SK-N-SH treated with all-trans-retinoic acid at 6 μM for 48 hours (cell line): ENCODE measurements around the gene KIAA0513.

Experiments
- ATAC-seq: fragments of 200-7000 bp; cut with Tn5 transposase; 3 replicates; pipeline ENCODE4 v1.9.1; 2020; ENCODE audit warnings: mild to moderate bottlenecking, moderate library complexity
- BACH2 ChIP-seq: fragments of 250-450 bp; sonication (Bioruptor Pico); IDR thresholded peaks from 2 replicates; pipeline ENCODE4 v1.9.0; 2021; ENCODE audit warnings: mild to moderate bottlenecking, borderline replicate concordance
- CREB5 ChIP-seq: fragments of 250-450 bp; sonication (Bioruptor Pico); IDR thresholded peaks from 2 replicates; pipeline ENCODE4 v1.5.1; 2020; ENCODE audit warnings: low read depth, mild to moderate bottlenecking, moderate library complexity
- CSDC2 ChIP-seq: fragments of 250-450 bp; sonication (Bioruptor Pico); IDR thresholded peaks from 2 replicates; pipeline ENCODE4 v1.5.0; 2020; ENCODE audit warnings: mild to moderate bottlenecking, moderate library complexity
- CSRNP3 ChIP-seq: fragments of 250-450 bp; sonication (Bioruptor Pico); IDR thresholded peaks from 2 replicates; pipeline ENCODE4 v1.5.1; 2021; ENCODE audit warnings: mild to moderate bottlenecking, moderate library complexity
- GLIS3 ChIP-seq: fragments of 250-450 bp; sonication (Bioruptor Pico); IDR thresholded peaks from 2 replicates; pipeline ENCODE4 v1.5.0; 2020; ENCODE audit warnings: mild to moderate bottlenecking, moderate library complexity
- ISL1 ChIP-seq: fragments of 250-450 bp; sonication (Bioruptor Pico); IDR thresholded peaks from 2 replicates; pipeline ENCODE4 v2.1.2; 2022; ENCODE audit warnings: mild to moderate bottlenecking, moderate library complexity
- OSR1 ChIP-seq: fragments of 250-450 bp; sonication (Bioruptor Pico); IDR thresholded peaks from 2 replicates; pipeline ENCODE4 v1.8.0; 2022; ENCODE audit warnings: moderate library complexity, mild to moderate bottlenecking, inconsistent platforms
- PATZ1 ChIP-seq: fragments of 250-450 bp; sonication (Bioruptor Pico); IDR thresholded peaks from 2 replicates; pipeline ENCODE4 v1.8.0; 2020; ENCODE audit warnings: mild to moderate bottlenecking, moderate library complexity, borderline replicate concordance
- POU6F1 ChIP-seq: fragments of 250-450 bp; sonication (Bioruptor Pico); IDR thresholded peaks from 2 replicates; pipeline ENCODE4 v1.8.0; 2021; ENCODE audit warnings: low read depth, mild to moderate bottlenecking, moderate library complexity, borderline replicate concordance
- PPARA ChIP-seq: fragments of 250-450 bp; sonication (Bioruptor Pico); IDR thresholded peaks from 2 replicates; pipeline ENCODE4 v1.5.0; 2020; ENCODE audit warnings: mild to moderate bottlenecking, borderline replicate concordance
- RARB ChIP-seq: fragments of 250-450 bp; sonication (Bioruptor Pico); IDR thresholded peaks from 2 replicates; pipeline ENCODE4 v1.8.0; 2021; ENCODE audit warnings: mild to moderate bottlenecking, moderate library complexity
- SNAI2 ChIP-seq: fragments of 250-450 bp; sonication (Bioruptor Pico); IDR thresholded peaks from 2 replicates; pipeline ENCODE4 v1.5.0; 2020; ENCODE audit warnings: mild to moderate bottlenecking, moderate library complexity
- TCF4 ChIP-seq: fragments of 250-450 bp; sonication (Bioruptor Pico); IDR thresholded peaks from 2 replicates; pipeline ENCODE4 v1.8.0; 2021; ENCODE audit warnings: mild to moderate bottlenecking, moderate library complexity, borderline replicate concordance
- TOX ChIP-seq: fragments of 250-450 bp; sonication (Bioruptor Pico); IDR thresholded peaks from 2 replicates; pipeline ENCODE4 v1.8.0; 2021; ENCODE audit warnings: mild to moderate bottlenecking, moderate library complexity, borderline replicate concordance
- TSHZ2 ChIP-seq: fragments of 250-450 bp; sonication (Bioruptor Pico); IDR thresholded peaks from 2 replicates; pipeline ENCODE4 v1.5.0; 2020; ENCODE audit warnings: mild to moderate bottlenecking, moderate library complexity
- ZC3H10 ChIP-seq: fragments of 250-450 bp; sonication (Bioruptor Pico); IDR thresholded peaks from 2 replicates; pipeline ENCODE4 v1.5.1; 2021; ENCODE audit warnings: mild to moderate bottlenecking, moderate library complexity
- ZFP3 ChIP-seq: fragments of 250-450 bp; sonication (Bioruptor Pico); IDR thresholded peaks from 2 replicates; pipeline ENCODE4 v1.5.0; 2020; ENCODE audit warnings: mild to moderate bottlenecking, moderate library complexity
- ZFP30 ChIP-seq: fragments of 450-650 bp; formaldehyde crosslinking; IDR thresholded peaks from 2 replicates; pipeline ENCODE4 v1.5.0; 2022; ENCODE audit warnings: mild to moderate bottlenecking, moderate library complexity
- ZNF565 ChIP-seq: fragments of 450-650 bp; formaldehyde crosslinking; conservative IDR thresholded peaks from 2 replicates; pipeline ENCODE4 v1.5.0; 2020; ENCODE audit warnings: low read depth, mild to moderate bottlenecking, moderate library complexity
- ZNF70 ChIP-seq: fragments of 450-650 bp; formaldehyde crosslinking; IDR thresholded peaks from 2 replicates; pipeline ENCODE4 v1.5.0; 2020; ENCODE audit warnings: mild to moderate bottlenecking, moderate library complexity
- ZNF8 ChIP-seq: fragments of 450-650 bp; formaldehyde crosslinking; IDR thresholded peaks from 2 replicates; pipeline ENCODE4 v1.5.0; 2020; ENCODE audit warnings: mild to moderate bottlenecking, moderate library complexity

The KIAA0513 gene

GRCh38 chr16:85065099-85065498 is 37.5 kb downstream of the KIAA0513 start:
- ATAC-seq = no peak
- TF ChIP-seq ZFP3 (CRISPR knock-in tag) (no peak), PATZ1 (CRISPR knock-in tag) (no peak), ISL1 (CRISPR knock-in tag) (no peak), ZNF565 (CRISPR knock-in tag) (no peak), PPARA (no peak), ZFP30 (CRISPR knock-in tag) (no peak), GLIS3 (no peak), BACH2 (CRISPR knock-in tag) (no peak), ZNF70 (CRISPR knock-in tag) (no peak), RARB (CRISPR knock-in tag) (no peak), TCF4 (CRISPR knock-in tag) (no peak), CSDC2 (CRISPR knock-in tag) (no peak)

- no peak for ATAC-seq
- no peak for TF ChIP-seq GLIS3
- no peak for TF ChIP-seq POU6F1 (CRISPR knock-in tag)
- TF ChIP-seq RARB (CRISPR knock-in tag) = no peak
- no peak for TF ChIP-seq BACH2 (CRISPR knock-in tag)
- TF ChIP-seq CSDC2 (CRISPR knock-in tag) = no peak
- TF ChIP-seq SNAI2 (CRISPR knock-in tag) = no peak
- no peak for TF ChIP-seq PPARA
- no peak for TF ChIP-seq ISL1 (CRISPR knock-in tag)
- TF ChIP-seq TOX (CRISPR knock-in tag) = no peak
- TF ChIP-seq ZFP3 (CRISPR knock-in tag) = no peak
- no peak for TF ChIP-seq TCF4 (CRISPR knock-in tag)
- no peak for TF ChIP-seq CREB5
Measured at GRCh38 chr16:85066346-85066885, 38.8 kb downstream of the KIAA0513 start.

GRCh38 chr16:85067024-85067423 is 39.4 kb downstream of the KIAA0513 start:
- no peak for ATAC-seq
- TF ChIP-seq PATZ1 (CRISPR knock-in tag) = no peak

GRCh38 chr16:85067426-85067825 is 39.8 kb downstream of the KIAA0513 start:
- ATAC-seq = no peak
- no peak for TF ChIP-seq PPARA
- no peak for TF ChIP-seq ZFP30 (CRISPR knock-in tag)
- no peak for TF ChIP-seq SNAI2 (CRISPR knock-in tag)
- no peak for TF ChIP-seq BACH2 (CRISPR knock-in tag)
- TF ChIP-seq OSR1 = no peak
- no peak for TF ChIP-seq PATZ1 (CRISPR knock-in tag)
- no peak for TF ChIP-seq ZNF8
- TF ChIP-seq ZC3H10 (CRISPR knock-in tag) = no peak
- no peak for TF ChIP-seq TSHZ2 (CRISPR knock-in tag)
- TF ChIP-seq CSDC2 (CRISPR knock-in tag) = no peak
- no peak for TF ChIP-seq CSRNP3 (CRISPR knock-in tag)
- no peak for TF ChIP-seq ZNF70 (CRISPR knock-in tag)
- TF ChIP-seq TOX (CRISPR knock-in tag) = no peak
- no peak for TF ChIP-seq ZNF565 (CRISPR knock-in tag)
